B cell (primary cell): Measurements from ENCODE around the gene ANKS1B. TPM values are rescaled to one million over a fixed set of nuclear protein-coding genes. Genes with fewer than 3 reads are reported as not detected.

Experiments used
- ATAC-seq: fragments of 200-7000 bp; cut with Tn5 transposase; one replicate; pipeline ENCODE4 v1.10.0; 2021; ENCODE audit warnings: low read depth, mild to moderate bottlenecking, moderate number of reproducible peaks, moderate library complexity
- CTCF ChIA-PET: fragments of 350-600 bp; sonication (Branson Sonifier 250); formaldehyde crosslinking; loops from one replicate; lab custom pipeline; 2021; ENCODE audit warnings: antibody characterized with exemption, inconsistent platforms; lab: Charles Lee
- POLR2A ChIA-PET: fragments of 350-600 bp; sonication (Branson Sonifier 250); formaldehyde crosslinking; loops from one replicate; lab custom pipeline; 2021; ENCODE audit warnings: antibody characterized with exemption; lab: Charles Lee
- DNase-seq: peaks from one replicate; pipeline ENCODE4 v3.0.0; 2013
- H2AFZ ChIP-seq: 2 replicates; pipeline ENCODE4 v1.6.1; 2012; ENCODE audit warnings: mild to moderate bottlenecking, low read depth, low read length; ENCODE audit not compliant: insufficient read depth, poor library complexity, severe bottlenecking
- H3K27ac ChIP-seq, 2 donors: 1 replicate in 1 of 2; 2 replicates in 1 of 2; pipeline ENCODE4 v1.5.1; 2012 to 2013; ENCODE audit warnings: low read length in 2 of 2, mild to moderate bottlenecking in 2 of 2, moderate library complexity in 1 of 2
- H3K27me3 ChIP-seq, 4 experiments: fragments of 200-600 bp in 1 of 4; sonication (generic) in 1 of 4; replicated peaks in 1 of 4; 1 replicate in 2 of 4; 2 replicates in 2 of 4; pipeline versions ENCODE4 v1.6.1 to v1.7.0; 2013 to 2016; ENCODE audit warnings: low read length in 3 of 4, mild to moderate bottlenecking in 2 of 4, mixed read lengths in 1 of 4, moderate library complexity in 1 of 4; ENCODE audit not compliant: insufficient read depth in 4 of 4, control insufficient read depth in 3 of 4; ENCODE audit errors: control extremely low read depth in 1 of 4
- H3K36me3 ChIP-seq, 2 experiments: replicated peaks in 1 of 2; 1 replicate in 1 of 2; 2 replicates in 1 of 2; pipeline versions ENCODE4 v1.6.1 to v1.7.1; 2013; ENCODE audit warnings: low read length in 1 of 2; ENCODE audit not compliant: insufficient read depth in 2 of 2, control insufficient read depth in 1 of 2; ENCODE audit errors: control extremely low read depth in 1 of 2, extremely low read depth in 1 of 2
- H3K4me1 ChIP-seq, 2 donors: fragments of 200-600 bp in 1 of 2; sonication (generic) in 1 of 2; 1 replicate in 1 of 2; 2 replicates in 1 of 2; pipeline versions ENCODE4 v1.5.1 to v1.6.1; 2013 to 2017; ENCODE audit warnings: low read length in 2 of 2; ENCODE audit not compliant: control insufficient read depth in 2 of 2, insufficient read depth in 2 of 2
- H3K4me2 ChIP-seq: replicated peaks from 2 replicates; pipeline ENCODE3; 2012; ENCODE audit warnings: mild to moderate bottlenecking, low read depth, low read length; ENCODE audit not compliant: poor library complexity, severe bottlenecking
- H3K4me3 ChIP-seq, 5 experiments: fragments of 200-600 bp in 1 of 5; sonication (generic) in 1 of 5; 1 replicate in 3 of 5; 2 replicates in 2 of 5; pipeline versions ENCODE4 v1.5.1 to v1.7.0; 2011 to 2016; ENCODE audit warnings: low read length in 4 of 5, mild to moderate bottlenecking in 4 of 5, low read depth in 2 of 5, control low read depth in 1 of 5, moderate library complexity in 1 of 5; ENCODE audit not compliant: insufficient read depth in 1 of 5; ENCODE audit errors: control extremely low read depth in 1 of 5, extremely low read depth in 1 of 5
- H3K79me2 ChIP-seq: fragments of 200-600 bp; sonication (generic); one replicate; pipeline ENCODE4 v1.6.0; 2016; ENCODE audit warnings: low read length; ENCODE audit not compliant: control insufficient read depth, insufficient read depth
- H3K9ac ChIP-seq: fragments of 200-600 bp; sonication (generic); 2 replicates; pipeline ENCODE4 v1.6.1; 2017; ENCODE audit warnings: mild to moderate bottlenecking, low read length, moderate library complexity
- H3K9me3 ChIP-seq, 3 donors: one replicate each; pipeline versions ENCODE4 v1.6.1 to v1.7.1; 2013; ENCODE audit warnings: low read length in 2 of 3; ENCODE audit not compliant: control insufficient read depth in 2 of 3, insufficient read depth in 1 of 3; ENCODE audit errors: control extremely low read depth in 1 of 3
- H4K20me1 ChIP-seq: 2 replicates; pipeline ENCODE4 v1.6.0; 2012; ENCODE audit warnings: mild to moderate bottlenecking, low read length; ENCODE audit not compliant: insufficient read depth, control insufficient read depth, poor library complexity, severe bottlenecking
- H3K27ac Mint-ChIP-seq: one replicate; pipeline ENCODE4 v1.8.0; 2021; ENCODE audit warnings: mixed read lengths
- H3K27me3 Mint-ChIP-seq: one replicate; pipeline ENCODE4 v1.8.0; 2021; ENCODE audit warnings: mixed read lengths
- H3K4me1 Mint-ChIP-seq: one replicate; pipeline ENCODE4 v1.8.0; 2021; ENCODE audit warnings: mixed read lengths
- H3K4me3 Mint-ChIP-seq: one replicate; pipeline ENCODE4 v1.8.0; 2021; ENCODE audit warnings: mixed read lengths
- H3K9me3 Mint-ChIP-seq: one replicate; pipeline ENCODE4 v1.8.0; 2022; ENCODE audit warnings: mixed read lengths; ENCODE audit not compliant: insufficient read depth
- CTCF ChIP-seq: fragments of 200-600 bp; IDR thresholded peaks from one replicate; pipeline ENCODE4 v1.8.0; 2022; ENCODE audit warnings: antibody characterized with exemption, mild to moderate bottlenecking
- EZH2 ChIP-seq: IDR thresholded peaks from 2 replicates; pipeline ENCODE4 v1.6.1; 2012; ENCODE audit warnings: borderline replicate concordance, low read depth, mild to moderate bottlenecking, moderate library complexity, low read length; ENCODE audit not compliant: insufficient read depth, poor library complexity, severe bottlenecking
- WGBS: methylation state at CpG from one replicate; pipeline ENCODE4 v1.1.5; 2013; ENCODE audit warnings: missing lambda C conversion rate; ENCODE audit not compliant: insufficient coverage; 5-methylcytosine and 5-hydroxymethylcytosine counted together
- intact Hi-C: fragments of 100-400 bp; cut with micrococcal nuclease; formaldehyde crosslinking; loops from one replicate; pipeline ENCODE4 v1.10.0; 2022
- polyA plus RNA-seq: library from polyadenylated mRNA; depleted of rRNA; stranded (reverse); fragments of >200 nt; gene quantifications from 2 replicates; pipeline ENCODE4 v1.2.3, GENCODE V29; 2012
- total RNA-seq, 2 donors: library from RNA; stranded (reverse); fragments of 120-200 nt in 1 of 2; gene quantifications; 1 replicate in 1 of 2; 2 replicates in 1 of 2; pipeline versions ENCODE4 v1.2.3 to v1.2.4, GENCODE V29; 2013 to 2022

The ANKS1B gene
- total and polyA plus RNA-seq, 2 donors (not counting 1 experiment from before 2014, with no cell fraction given): not detected

GRCh38 chr12:99736760-99737269 is 247.9 kb downstream of the ANKS1B start:
- no peak overlapping the region for H3K9ac ChIP-seq
- intact Hi-C loops: no loop called here
- CTCF ChIA-PET: no interaction called here

GRCh38 chr12:99732131-99732530 is 252.6 kb downstream of the ANKS1B start:
- no peak overlapping the region for H3K9ac ChIP-seq
- H3K4me1 Mint-ChIP-seq: no peaks in the 10 kb centered on the region
- 100% methylated on average over 1 of the region's 1 CpG for WGBS
- no peak for TF ChIP-seq EZH2
- TF ChIP-seq CTCF: no peak
- H3K4me2 ChIP-seq: no peak overlapping the region
- H3K4me3 ChIP-seq: no peak overlapping the region
- intact Hi-C loops: no loop called here
- no peaks in the 10 kb centered on the region for H3K36me3 ChIP-seq
- H3K4me3 Mint-ChIP-seq: no peak overlapping the region
- no peaks in the 10 kb centered on the region for H4K20me1 ChIP-seq
- H3K4me1 ChIP-seq: no peaks in the 10 kb centered on the region
- H3K27me3 ChIP-seq: no peaks in the 10 kb centered on the region
- POLR2A ChIA-PET: no interaction called here
- no peak for ATAC-seq
- H3K79me2 ChIP-seq: no peaks in the 10 kb centered on the region
- no peak overlapping the region for H2AFZ ChIP-seq
- H3K27me3 Mint-ChIP-seq: no peaks in the 10 kb centered on the region
- H3K27ac ChIP-seq: no peak overlapping the region
- no peaks in the 10 kb centered on the region for H3K9me3 ChIP-seq
- H3K9me3 Mint-ChIP-seq: peaks cover 6% of the 10 kb centered on the region
- no peak overlapping the region for H3K27ac Mint-ChIP-seq
- no peak for DNase-seq
- CTCF ChIA-PET: no interaction called here

More at GRCh38 chr12:99736760-99737269, 247.9 kb downstream of the ANKS1B start:
- TF ChIP-seq EZH2 (no peak), CTCF (no peak)
- Histone ChIP-seq H3K27ac (no peak overlapping the region), H3K27me3 (no peaks in the 10 kb centered on the region), H3K36me3 (no peaks in the 10 kb centered on the region), H2AFZ (no peak overlapping the region), H3K9me3 (peaks cover 0 to 7% (median 0%) of the 10 kb centered on the region in 3 donors), H3K4me2 (no peak overlapping the region), H4K20me1 (no peaks in the 10 kb centered on the region), H3K79me2 (no peaks in the 10 kb centered on the region), H3K4me1 (no peaks in the 10 kb centered on the region), H3K4me3 (no peak overlapping the region)
- no peaks in the 10 kb centered on the region for H3K27me3 Mint-ChIP-seq
- no peak overlapping the region for H3K27ac Mint-ChIP-seq
- ATAC-seq: no peak
- DNase-seq: no peak
- no CpG with 5 or more reads among the region's 1 CpG for WGBS
- no peaks in the 10 kb centered on the region for H3K4me1 Mint-ChIP-seq
- POLR2A ChIA-PET: no interaction called here
- H3K9me3 Mint-ChIP-seq: no peaks in the 10 kb centered on the region
- no peak overlapping the region for H3K4me3 Mint-ChIP-seq
